HG03135 (cell line): ENCODE results near the gene KPNA4.
A peak's percentile ranks its signal among the peaks of the same experiment; 100 is the strongest.
"Not testable (repeated sequence)": the region's sequence is repeated elsewhere in the genome, so short reads cannot be mapped to it uniquely, and the experiment has no call there.

Experiments
- ATAC-seq: cut with Tn5 transposase; IDR thresholded peaks from one replicate; pipeline ENCODE4 v1.9.1; 2021; ENCODE audit warnings: mild to moderate bottlenecking, moderate library complexity; ENCODE audit not compliant: unreplicated experiment

Gene KPNA4

GRCh38 chr3:160454995-160455394 is 110.4 kb downstream of the KPNA4 start:
- no peak for ATAC-seq

GRCh38 chr3:160452251-160452650 is 113.1 kb downstream of the KPNA4 start:
- ATAC-seq, result not testable (repeated sequence)

- no peak for ATAC-seq
Observed at GRCh38 chr3:160451602-160452001, 113.8 kb downstream of the KPNA4 start.

GRCh38 chr3:160450846-160451245 is 114.5 kb downstream of the KPNA4 start:
- ATAC-seq, result no peak

GRCh38 chr3:160449636-160450598 is 115.5 kb downstream of the KPNA4 start, which contains the start of gene TRIM59:
TSS of gene TRIM59 (minus strand) at chr3:160449786. CDS start at chr3:160439183, 10,603 bp downstream.
- peak; percentile 96 for ATAC-seq

- peak; percentile 34 for ATAC-seq
Observed at GRCh38 chr3:160448845-160449635, 116.3 kb downstream of the KPNA4 start.

GRCh38 chr3:160447544-160447943 is 117.8 kb downstream of the KPNA4 start:
- no peak for ATAC-seq

- no peak for ATAC-seq
Observed at GRCh38 chr3:160446522-160447056, 118.8 kb downstream of the KPNA4 start.

GRCh38 chr3:160445854-160446253 is 119.5 kb downstream of the KPNA4 start:
- ATAC-seq, result no peak
